Measurements from ENCODE around the gene ADAMTS9. TPM values are rescaled to one million over a fixed set of nuclear protein-coding genes. Genes with fewer than 3 reads are reported as not detected.

The ADAMTS9 gene
- polyA plus RNA-seq, 2 of the 4 experiments (the other 2 are of a cell fraction), result 0.34 to 1.1 TPM

DNA sequence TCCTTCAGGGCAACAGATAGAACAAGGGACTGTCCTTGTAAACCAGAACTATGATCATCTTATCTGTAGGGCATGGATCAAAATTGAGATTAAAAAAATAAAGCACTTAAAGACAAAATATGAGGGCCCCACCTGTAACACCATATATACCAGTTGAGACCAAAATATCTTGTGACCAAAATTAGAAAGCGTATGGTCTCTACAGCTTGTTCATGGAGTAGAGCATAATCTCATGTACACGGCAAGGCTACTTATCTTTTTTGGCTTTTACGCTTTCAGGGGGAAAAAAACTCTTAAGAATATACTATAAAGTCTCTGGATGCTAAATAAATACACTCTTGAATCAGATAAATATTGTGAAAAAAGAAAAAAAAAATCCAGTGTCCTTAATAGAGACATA lies 49.3 kb downstream of the ADAMTS9 start:
- DNase-seq (ENCODE audit: low read depth in 1 of 2, low spot score in 1 of 2), result no peak
- TF ChIP-seq, protein P1, sequence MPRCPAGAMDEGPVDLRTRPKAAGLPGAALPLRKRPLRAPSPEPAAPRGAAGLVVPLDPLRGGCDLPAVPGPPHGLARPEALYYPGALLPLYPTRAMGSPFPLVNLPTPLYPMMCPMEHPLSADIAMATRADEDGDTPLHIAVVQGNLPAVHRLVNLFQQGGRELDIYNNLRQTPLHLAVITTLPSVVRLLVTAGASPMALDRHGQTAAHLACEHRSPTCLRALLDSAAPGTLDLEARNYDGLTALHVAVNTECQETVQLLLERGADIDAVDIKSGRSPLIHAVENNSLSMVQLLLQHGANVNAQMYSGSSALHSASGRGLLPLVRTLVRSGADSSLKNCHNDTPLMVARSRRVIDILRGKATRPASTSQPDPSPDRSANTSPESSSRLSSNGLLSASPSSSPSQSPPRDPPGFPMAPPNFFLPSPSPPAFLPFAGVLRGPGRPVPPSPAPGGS (IDR thresholded peaks at IDR 0.05), result no peak
- TF ChIP-seq, protein P2, sequence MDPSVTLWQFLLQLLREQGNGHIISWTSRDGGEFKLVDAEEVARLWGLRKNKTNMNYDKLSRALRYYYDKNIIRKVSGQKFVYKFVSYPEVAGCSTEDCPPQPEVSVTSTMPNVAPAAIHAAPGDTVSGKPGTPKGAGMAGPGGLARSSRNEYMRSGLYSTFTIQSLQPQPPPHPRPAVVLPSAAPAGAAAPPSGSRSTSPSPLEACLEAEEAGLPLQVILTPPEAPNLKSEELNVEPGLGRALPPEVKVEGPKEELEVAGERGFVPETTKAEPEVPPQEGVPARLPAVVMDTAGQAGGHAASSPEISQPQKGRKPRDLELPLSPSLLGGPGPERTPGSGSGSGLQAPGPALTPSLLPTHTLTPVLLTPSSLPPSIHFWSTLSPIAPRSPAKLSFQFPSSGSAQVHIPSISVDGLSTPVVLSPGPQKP (IDR thresholded peaks at IDR 0.05; ENCODE audit: low read depth, low read length), result no peak
- TF ChIP-seq CEBPB (IDR thresholded peaks at IDR 0.05), result no peak
- TF ChIP-seq, protein P3, sequence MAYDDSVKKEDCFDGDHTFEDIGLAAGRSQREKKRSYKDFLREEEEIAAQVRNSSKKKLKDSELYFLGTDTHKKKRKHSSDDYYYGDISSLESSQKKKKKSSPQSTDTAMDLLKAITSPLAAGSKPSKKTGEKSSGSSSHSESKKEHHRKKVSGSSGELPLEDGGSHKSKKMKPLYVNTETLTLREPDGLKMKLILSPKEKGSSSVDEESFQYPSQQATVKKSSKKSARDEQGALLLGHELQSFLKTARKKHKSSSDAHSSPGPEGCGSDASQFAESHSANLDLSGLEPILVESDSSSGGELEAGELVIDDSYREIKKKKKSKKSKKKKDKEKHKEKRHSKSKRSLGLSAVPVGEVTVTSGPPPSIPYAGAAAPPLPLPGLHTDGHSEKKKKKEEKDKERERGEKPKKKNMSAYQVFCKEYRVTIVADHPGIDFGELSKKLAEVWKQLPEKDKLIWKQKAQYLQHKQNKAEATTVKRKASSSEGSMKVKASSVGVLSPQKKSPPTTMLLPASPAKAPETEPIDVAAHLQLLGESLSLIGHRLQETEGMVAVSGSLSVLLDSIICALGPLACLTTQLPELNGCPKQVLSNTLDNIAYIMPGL (CRISPR knock-in tag; IDR thresholded peaks at IDR 0.05; ENCODE audit: borderline replicate concordance), result no peak
- no peak for TF ChIP-seq CHD2 (IDR thresholded peaks at IDR 0.05; ENCODE audit: low read length, partially characterized antibody)
- no peaks in the 10 kb centered on the region for H3K4me1 ChIP-seq
- H3K4me2 ChIP-seq, result no peak overlapping the region
- ChIA-PET POLR2A (no interaction called here), CTCF (no interaction called here)
- no peak for FAIRE-seq
- no peak for ATAC-seq
- H3K4me3 ChIP-seq, result no peak overlapping the region
- H3K27ac ChIP-seq, result no peak overlapping the region
- no peaks in the 10 kb centered on the region for H3K9me3 ChIP-seq
- 56% methylated on average over 3 of the region's 3 CpGs for WGBS (ENCODE audit: missing lambda C conversion rate)

DNA sequence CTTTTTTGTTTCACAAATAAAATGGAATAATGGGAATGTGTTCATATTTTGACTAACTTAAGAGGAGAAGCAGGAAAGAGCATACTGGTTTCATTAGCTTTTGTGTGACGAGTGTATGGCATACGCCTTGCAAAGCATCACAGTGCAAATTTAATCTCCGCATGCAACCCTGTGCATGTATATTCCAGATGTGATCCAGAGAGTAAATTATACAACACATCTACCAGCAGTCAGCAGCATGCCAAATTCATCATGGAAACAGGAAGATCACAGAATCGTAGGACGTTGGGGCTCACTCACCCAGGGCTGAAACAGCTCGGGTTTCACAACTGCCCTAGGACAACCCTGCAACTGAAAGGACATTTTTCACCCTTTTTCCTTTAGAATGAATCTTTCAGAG lies 53.4 kb downstream of the ADAMTS9 start:
- H3K4me1 ChIP-seq, result no peaks in the 10 kb centered on the region
- DNase-seq (ENCODE audit: low read depth in 1 of 2, low spot score in 1 of 2) (no peak), ATAC-seq (no peak), FAIRE-seq (no peak)
- WGBS (ENCODE audit: missing lambda C conversion rate), result 46% methylated on average over 6 of the region's 6 CpGs
- ChIA-PET POLR2A (no interaction called here), CTCF (no interaction called here)
- no peaks in the 10 kb centered on the region for H3K9me3 ChIP-seq
- H3K4me2 ChIP-seq, result no peak overlapping the region
- TF ChIP-seq FOXS1 (CRISPR knock-in tag; IDR thresholded peaks at IDR 0.05), result no peak
- no peak for TF ChIP-seq JUNB (IDR thresholded peaks at IDR 0.05)
- TF ChIP-seq ESRRA (IDR thresholded peaks at IDR 0.05; ENCODE audit: borderline replicate concordance, low read length), result no peak
- H3K4me3 ChIP-seq, result no peak overlapping the region
- H3K27ac ChIP-seq, result no peak overlapping the region

DNA sequence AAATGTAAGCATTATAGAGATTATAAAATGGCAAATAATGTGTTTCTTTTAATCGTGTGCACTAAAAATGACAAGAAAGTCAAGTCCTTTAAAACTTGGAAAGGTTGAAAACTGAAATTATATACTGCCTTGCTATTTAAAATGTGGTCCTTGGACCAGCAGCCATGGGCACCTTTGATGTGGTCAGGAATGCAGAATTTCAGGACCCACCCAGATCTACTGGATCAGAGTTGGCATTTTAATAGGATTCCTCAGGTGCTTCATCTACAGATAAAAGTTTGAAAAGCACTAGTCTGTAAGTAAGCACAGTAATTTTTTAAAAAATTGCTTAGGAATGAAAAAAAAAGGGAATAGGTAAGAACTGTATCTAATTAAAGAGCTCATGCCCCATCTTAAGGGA lies 55.8 kb downstream of the ADAMTS9 start:
- POLR2A ChIA-PET, result no interaction called here
- WGBS (ENCODE audit: missing lambda C conversion rate), result 3% methylated on average over 1 of the region's 1 CpG
- H3K9me3 ChIP-seq, result no peaks in the 10 kb centered on the region
- no peak for ATAC-seq
- no peaks in the 10 kb centered on the region for H3K4me1 ChIP-seq
- FAIRE-seq, result no peak
- H3K4me3 ChIP-seq, result no peak overlapping the region
- TF ChIP-seq NPAS2 (CRISPR knock-in tag; IDR thresholded peaks at IDR 0.05; ENCODE audit: borderline replicate concordance) (no peak), CBX8 (IDR thresholded peaks at IDR 0.05) (no peak), ESRRA (IDR thresholded peaks at IDR 0.05; ENCODE audit: borderline replicate concordance, low read length) (no peak), KDM1A (IDR thresholded peaks at IDR 0.05; ENCODE audit: low read depth) (no peak)
- TF ChIP-seq, protein P4, sequence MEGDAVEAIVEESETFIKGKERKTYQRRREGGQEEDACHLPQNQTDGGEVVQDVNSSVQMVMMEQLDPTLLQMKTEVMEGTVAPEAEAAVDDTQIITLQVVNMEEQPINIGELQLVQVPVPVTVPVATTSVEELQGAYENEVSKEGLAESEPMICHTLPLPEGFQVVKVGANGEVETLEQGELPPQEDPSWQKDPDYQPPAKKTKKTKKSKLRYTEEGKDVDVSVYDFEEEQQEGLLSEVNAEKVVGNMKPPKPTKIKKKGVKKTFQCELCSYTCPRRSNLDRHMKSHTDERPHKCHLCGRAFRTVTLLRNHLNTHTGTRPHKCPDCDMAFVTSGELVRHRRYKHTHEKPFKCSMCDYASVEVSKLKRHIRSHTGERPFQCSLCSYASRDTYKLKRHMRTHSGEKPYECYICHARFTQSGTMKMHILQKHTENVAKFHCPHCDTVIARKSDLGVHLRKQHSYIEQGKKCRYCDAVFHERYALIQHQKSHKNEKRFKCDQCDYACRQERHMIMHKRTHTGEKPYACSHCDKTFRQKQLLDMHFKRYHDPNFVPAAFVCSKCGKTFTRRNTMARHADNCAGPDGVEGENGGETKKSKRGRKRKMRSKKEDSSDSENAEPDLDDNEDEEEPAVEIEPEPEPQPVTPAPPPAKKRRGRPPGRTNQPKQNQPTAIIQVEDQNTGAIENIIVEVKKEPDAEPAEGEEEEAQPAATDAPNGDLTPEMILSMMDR (IDR thresholded peaks at IDR 0.05), result no peak
- no peak overlapping the region for H3K27ac ChIP-seq
- no peak for DNase-seq (ENCODE audit: low read depth in 1 of 2, low spot score in 1 of 2)
- CTCF ChIA-PET, result no interaction called here
- H3K4me2 ChIP-seq, result no peak overlapping the region
